GM21423 (cell line): Measurements from ENCODE around the gene CLIP3.
A peak's percentile ranks its signal among the peaks of the same experiment; 100 is the strongest.
"Not testable (repeated sequence)": the region's sequence is repeated elsewhere in the genome, so short reads cannot be mapped to it uniquely, and the experiment has no call there.

Experiments
- ATAC-seq: cut with Tn5 transposase; IDR thresholded peaks from one replicate; pipeline ENCODE4 v1.9.1; 2021; ENCODE audit warnings: mild to moderate bottlenecking, moderate library complexity; ENCODE audit not compliant: unreplicated experiment

CLIP3 gene, protein sequence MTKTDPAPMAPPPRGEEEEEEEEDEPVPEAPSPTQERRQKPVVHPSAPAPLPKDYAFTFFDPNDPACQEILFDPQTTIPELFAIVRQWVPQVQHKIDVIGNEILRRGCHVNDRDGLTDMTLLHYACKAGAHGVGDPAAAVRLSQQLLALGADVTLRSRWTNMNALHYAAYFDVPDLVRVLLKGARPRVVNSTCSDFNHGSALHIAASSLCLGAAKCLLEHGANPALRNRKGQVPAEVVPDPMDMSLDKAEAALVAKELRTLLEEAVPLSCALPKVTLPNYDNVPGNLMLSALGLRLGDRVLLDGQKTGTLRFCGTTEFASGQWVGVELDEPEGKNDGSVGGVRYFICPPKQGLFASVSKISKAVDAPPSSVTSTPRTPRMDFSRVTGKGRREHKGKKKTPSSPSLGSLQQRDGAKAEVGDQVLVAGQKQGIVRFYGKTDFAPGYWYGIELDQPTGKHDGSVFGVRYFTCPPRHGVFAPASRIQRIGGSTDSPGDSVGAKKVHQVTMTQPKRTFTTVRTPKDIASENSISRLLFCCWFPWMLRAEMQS

GRCh38 chr19:36032251-36033104 is at the start of gene CLIP3:
Gene CLIP3 (minus strand): TSS chr19:36032873. CDS start chr19:36032357, 516 bp downstream.
- ATAC-seq, result no peak

DNA sequence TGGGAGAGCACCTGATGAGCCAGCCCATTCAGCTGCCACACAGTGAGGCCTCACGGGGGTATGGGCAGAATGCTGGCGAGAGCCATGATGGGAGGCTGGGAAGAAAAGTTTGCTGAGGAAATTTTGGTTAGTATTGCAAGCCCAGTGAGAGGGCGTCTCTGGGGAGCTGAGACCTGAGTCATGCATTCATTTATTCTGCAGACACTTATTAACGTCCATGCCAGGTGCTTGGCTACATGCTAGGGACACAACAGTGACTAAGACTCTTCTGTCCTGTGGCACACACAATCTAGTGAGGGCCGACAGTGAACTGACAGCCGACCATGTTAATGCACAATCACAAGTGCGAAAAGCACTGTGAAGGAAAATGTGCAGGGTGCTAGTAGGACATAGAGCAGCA is 49.2 kb upstream of the CLIP3 start:
- no peak for ATAC-seq

DNA sequence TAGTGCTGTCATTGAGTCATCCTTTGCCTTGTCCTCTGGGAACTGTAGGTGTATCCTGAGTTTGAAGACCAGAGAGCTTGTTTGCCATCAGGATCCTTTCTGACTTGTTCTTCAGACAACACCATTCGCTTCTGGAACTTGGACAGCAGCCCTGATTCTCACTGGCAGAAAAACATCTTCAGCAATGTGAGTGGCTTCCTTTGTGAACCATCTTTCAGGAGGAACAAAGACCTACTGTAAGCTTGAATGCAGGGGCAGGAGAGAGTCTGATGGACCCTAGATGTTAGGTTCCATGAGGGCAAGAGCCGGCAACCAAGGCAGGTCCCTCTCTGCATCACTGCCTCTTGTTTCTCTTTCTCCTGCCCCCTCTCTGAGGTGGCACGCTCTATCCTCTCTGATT is 48.7 kb upstream of the CLIP3 start:
- no peak for ATAC-seq

GRCh38 chr19:36079389-36079945 is 46.8 kb upstream of the CLIP3 start:
- no peak for ATAC-seq

DNA sequence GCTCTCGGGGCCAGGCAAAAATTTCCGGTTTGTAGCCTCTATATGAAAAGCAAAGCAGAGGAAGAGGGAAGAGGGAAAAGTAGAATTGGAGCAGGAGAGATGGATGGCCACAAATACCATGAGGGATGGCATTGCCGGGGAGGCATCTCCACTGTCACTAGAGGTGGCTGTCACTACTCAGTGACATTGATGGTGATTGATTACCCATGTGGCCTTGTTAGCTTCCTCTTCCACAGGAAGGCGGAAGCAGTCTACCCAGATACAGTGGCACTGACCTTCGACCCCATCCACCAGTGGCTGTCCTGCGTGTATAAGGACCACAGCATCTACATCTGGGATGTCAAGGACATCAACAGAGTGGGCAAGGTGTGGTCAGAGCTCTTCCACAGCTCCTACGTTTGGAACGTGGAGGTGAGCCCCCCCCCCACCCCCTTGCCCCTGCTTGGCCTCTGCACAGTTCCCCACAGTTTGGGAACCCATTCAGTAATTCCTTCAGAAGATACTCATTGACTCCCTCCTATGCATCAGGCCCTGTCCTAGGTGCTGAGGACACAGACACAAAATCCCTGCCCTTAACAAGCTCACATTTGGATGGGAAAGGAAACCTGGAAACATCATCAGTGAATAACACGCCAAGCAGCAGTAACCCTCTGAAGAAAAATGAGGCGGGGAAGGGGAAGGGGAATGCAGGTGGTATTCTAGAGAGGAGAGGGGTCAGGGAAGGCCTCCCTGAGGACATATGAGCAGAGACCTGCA is 40.6 kb upstream of the CLIP3 start:
- ATAC-seq, result no peak

GRCh38 chr19:36072081-36072480 is 39.4 kb upstream of the CLIP3 start:
- ATAC-seq, result no peak

DNA sequence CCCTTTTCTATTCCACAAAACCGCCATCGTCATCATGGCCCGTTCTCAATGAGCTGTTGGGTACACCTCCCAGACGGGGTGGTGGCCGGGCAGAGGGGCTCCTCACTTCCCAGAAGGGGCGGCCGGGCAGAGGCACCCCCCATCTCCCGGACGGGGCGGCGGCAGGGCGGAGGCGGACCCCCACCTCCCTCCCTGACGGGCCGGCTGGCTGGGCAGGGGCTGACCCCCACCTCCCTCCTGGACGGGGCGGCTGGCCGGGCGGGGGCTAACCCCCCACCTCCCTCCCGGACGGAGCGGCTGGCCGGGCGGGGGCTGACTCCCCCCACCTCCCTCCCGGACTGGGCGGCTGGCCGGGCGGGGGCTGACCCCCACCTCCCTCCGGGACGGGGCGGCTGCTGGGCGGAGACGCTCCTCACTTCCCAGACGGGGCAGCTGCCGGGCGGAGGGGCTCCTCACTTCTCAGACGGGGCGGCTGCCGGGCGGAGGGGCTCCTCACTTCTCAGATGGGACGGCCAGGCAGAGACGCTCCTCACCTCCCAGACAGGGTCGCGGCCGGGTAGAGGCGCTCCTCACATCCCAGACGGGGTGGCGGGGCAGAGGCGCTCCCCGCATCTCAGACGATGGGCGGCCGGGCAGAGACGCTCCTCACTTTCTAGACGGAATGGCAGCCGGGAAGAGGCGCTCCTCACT is 36.3 kb upstream of the CLIP3 start:
- ATAC-seq, result not testable (repeated sequence)

DNA sequence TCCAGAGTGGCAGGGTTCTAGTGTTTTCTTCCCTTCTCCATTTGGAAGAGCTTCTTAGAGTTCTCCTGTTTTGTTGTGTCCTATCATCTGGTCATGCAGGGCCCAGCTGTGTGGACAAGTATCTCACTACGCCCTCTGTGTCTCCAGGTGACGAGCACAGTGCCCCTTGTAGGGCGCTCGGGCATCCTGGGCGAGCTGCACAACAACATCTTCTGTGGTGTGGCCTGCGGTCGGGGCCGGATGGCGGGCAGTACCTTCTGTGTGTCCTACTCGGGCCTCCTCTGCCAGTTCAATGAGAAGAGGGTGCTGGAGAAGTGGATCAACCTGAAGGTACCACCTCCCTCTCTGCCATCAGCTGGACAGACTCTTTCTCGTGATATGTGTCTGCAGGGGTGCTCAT is 35.0 kb upstream of the CLIP3 start:
- ATAC-seq, result no peak

GRCh38 chr19:36064826-36065225 is 32.2 kb upstream of the CLIP3 start:
- ATAC-seq, result no peak

- ATAC-seq, result no peak
Measured at GRCh38 chr19:36061367-36061766, 28.7 kb upstream of the CLIP3 start.

DNA sequence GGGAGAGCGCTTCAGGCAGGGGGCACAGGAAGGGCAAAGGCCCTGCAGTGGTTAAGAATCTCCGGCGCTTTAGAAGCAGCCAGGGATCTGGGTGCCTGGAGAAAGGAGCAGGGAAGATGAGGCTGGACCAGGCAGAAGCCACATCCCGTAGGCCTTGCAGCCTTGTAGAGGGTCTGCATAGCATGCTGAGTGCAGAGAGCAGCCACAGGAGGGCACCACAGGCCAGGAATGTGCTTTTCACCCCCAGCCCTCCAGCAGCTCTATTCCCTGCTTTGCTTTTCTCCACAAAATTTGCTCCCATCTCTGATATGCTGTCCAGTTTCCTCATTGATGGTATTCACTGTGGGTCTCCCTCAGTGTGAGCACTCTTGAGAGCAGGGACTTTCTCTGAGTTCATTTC is 27.8 kb upstream of the CLIP3 start:
- no peak for ATAC-seq

DNA sequence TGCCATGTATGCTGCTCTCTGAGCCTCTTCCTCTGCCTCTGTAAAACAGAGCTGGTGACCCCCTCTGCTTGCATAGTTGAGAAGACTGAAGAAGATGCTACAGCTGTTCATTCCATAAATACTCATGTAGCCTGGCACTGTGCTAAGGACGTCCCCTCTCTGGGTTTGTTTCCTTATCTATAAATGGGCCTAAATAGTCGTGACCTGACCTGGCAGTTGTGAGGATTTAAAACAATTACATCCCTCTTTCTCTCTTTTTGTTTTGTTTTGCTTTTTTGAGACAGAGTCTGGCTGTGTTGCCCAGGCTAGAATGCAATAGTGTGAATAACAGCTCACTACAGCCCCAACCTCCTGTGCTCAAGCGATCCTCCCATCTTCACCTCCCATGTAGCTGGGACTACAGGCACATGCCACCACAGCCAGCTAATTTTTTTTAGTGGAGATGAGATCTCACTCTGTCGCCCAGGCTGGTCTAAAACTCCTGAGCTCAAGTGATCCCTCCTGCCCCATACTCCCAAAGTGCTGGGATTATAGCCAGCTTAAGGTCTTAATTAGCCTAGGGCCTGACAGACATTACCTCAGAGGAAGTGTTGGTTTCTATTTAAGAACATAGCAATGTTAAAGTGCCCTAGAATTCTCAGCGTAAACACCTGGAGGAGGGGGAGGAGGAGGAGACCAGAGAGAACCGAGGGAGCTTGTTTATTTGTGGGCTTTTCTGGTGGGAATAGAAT is 26.7 kb upstream of the CLIP3 start:
- ATAC-seq, result no peak

DNA sequence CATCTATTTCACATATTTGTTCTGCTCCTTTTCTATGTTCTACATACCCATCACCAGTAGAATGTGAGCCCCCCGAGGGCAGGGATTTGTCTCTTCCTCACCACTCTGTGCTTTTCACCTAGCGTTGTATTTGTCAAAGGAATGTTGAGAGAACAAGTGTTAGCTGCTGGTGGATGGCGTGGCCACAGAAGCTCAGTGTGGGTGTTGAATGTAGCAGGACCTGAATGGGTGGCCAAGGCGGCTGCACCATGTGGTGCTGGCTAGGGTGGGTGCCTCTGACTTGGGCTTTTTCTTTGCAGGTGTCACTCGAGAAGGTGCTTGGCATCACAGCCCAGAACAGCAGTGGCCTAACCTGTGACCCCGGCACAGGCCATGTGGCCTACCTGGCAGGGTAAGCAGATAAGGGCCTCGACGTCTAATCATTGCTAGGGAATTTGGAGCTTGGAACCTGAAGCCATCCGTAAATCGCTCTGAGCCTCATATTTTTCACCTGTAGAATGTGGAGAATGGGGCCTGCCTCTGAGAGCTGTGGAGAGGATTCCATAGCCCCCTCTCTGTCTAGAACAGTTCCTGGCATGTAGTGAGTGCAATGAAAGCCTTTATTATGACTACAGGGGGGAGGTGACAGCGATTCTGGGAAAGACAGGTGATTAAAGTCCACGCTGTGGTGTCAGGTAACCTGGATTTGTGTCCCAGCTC is 26.0 kb upstream of the CLIP3 start:
- no peak for ATAC-seq

- peak; percentile 64 for ATAC-seq
Measured at GRCh38 chr19:36054733-36055686, 22.3 kb upstream of the CLIP3 start, which contains the start of gene WDR62. Gene WDR62 (plus strand): TSS chr19:36054897. CDS start chr19:36054972, 75 bp downstream.

DNA sequence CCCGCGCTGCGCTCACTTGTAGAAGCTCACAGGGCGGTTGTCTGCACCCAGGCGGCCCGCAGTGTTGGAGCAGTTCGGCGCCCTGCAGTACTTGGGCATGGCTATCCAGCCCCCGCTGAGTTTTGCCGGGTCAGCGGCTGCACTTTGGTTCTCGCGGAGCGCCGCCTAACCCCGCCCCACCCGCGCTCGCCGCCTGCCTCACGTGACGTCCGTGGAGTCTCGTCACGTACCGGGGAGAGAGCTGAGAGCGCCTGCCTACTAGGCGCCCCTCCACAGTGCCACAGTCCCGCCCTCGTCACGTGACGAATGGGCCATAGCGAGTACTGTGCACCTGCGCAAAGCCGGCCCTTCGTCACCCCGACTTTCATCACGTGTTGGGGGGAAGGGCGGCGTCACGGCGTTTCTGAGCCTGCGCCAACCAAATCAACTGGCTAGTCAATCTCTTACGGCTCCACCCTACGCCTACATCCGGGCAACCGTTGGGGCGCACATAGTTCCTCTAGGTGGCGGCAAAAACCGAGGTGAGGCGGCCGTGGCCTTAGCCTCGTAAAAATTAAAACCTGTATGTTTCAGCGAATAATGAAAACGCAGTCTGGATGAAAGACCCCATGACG is 21.6 kb upstream of the CLIP3 start, which contains the start of gene THAP8:
Gene THAP8, minus strand, starts transcription at position 167 of the 614 bp plus-strand sequence. Its CDS starts 68 bp downstream, at position 99.
- ATAC-seq, result peak; percentile 75

DNA sequence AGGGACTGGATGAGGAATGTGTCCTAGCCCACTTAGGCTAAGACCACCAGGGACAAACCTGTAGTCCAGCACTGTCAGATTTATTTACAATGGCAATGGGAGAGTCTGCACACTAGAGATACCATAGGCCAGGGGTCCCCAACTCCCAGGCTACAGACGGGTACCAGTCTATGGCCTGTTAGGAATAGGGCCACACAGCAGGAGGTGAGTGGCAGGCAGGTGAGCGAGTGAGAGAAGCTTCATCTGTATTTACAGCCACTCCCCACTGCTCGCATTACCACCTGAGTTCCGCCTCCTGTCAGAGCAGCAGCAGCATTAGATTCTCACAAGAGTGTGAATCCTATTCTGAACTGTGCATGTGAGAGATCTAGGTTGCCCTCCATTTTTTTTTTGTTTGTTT is 19.0 kb upstream of the CLIP3 start:
- ATAC-seq, result no peak

GRCh38 chr19:36051236-36051635 is 18.6 kb upstream of the CLIP3 start:
- ATAC-seq, result no peak
